GM21786 (cell line): ENCODE measurements around the gene CHCHD6.

Source experiments
- ATAC-seq: cut with Tn5 transposase; IDR thresholded peaks from one replicate; pipeline ENCODE4 v1.9.1; 2021; ENCODE audit not compliant: unreplicated experiment

Gene CHCHD6

DNA sequence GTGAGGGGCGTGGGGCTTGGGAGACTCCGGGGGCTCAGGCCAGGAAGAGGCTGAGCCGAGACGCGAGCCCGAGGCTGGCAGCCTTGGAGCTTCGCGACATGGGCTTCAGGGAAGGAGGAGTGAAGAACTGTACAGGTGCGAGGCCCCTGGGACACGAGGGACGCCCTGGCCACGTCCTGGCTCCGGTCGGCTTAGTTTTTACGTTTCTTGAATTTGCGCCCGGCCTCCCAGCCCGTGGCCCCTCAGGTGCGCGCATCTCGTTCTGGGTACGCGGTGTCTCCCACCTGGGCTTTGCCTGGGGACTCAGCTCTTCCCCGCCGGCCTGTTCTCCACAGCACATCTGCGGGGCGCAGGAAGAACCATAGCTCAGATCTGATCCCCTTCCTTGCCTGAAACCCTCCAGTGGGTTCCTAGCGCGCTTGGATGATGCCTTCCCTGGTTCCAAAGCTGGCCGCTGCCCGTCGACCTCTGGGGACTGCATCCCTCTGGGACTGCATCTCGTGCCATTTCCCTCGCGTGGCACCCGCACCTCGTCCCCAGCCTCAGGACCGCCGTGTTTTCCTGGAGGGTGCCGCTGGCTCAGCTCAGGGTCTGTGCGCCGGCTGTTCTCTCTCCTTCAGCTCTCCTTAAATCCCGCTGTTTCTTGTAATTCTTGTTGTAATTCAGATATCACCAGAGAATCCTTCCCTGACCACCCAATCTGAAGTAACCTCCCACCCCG, 614 bp downstream of the CHCHD6 start:
- peak; percentile 3 for ATAC-seq

- no peak for ATAC-seq
These were observed 2.6 kb downstream of the CHCHD6 start for GRCh38 chr3:126706631-126707030.

- no peak for ATAC-seq
These were observed 7.2 kb downstream of the CHCHD6 start for GRCh38 chr3:126711121-126711760.

- no peak for ATAC-seq
These were observed 9.2 kb downstream of the CHCHD6 start for GRCh38 chr3:126713199-126713598.

DNA sequence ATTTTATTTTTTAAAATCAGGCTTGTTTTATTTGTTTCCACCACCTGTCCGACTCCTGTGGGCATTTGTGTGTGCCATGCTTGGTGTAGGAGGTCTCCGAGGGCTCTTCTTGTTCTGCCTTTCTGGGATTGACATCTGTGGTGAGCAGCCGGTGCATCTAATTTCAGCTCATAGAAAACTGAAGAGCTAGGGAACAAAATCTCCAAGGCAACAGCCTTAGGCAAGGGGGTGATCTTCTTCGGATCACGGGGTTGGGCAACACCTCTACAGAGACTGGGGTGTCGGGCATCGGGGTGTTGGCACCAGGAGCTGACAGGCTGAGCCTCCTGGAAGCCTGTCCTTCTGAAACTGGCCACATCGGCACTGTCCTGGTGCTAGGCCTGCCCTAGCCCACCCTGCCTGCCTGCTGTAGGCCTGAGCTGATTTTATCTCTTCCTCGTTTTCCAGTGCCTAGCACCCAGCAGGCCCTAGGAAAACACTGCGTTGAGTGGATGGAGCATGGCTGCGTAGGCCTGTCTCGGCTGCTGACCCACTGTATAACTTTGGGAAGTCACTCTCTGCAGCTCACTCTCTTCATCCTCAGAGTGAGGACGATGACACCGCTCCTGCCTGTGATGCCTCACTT, 10.3 kb downstream of the CHCHD6 start:
- ATAC-seq, result no peak

- ATAC-seq, result no peak
These were observed 10.9 kb downstream of the CHCHD6 start for GRCh38 chr3:126714921-126715320.

- ATAC-seq, result no peak
These were observed 11.4 kb downstream of the CHCHD6 start for GRCh38 chr3:126715432-126715831.

- no peak for ATAC-seq
These were observed 12.0 kb downstream of the CHCHD6 start for GRCh38 chr3:126716057-126716456.

DNA sequence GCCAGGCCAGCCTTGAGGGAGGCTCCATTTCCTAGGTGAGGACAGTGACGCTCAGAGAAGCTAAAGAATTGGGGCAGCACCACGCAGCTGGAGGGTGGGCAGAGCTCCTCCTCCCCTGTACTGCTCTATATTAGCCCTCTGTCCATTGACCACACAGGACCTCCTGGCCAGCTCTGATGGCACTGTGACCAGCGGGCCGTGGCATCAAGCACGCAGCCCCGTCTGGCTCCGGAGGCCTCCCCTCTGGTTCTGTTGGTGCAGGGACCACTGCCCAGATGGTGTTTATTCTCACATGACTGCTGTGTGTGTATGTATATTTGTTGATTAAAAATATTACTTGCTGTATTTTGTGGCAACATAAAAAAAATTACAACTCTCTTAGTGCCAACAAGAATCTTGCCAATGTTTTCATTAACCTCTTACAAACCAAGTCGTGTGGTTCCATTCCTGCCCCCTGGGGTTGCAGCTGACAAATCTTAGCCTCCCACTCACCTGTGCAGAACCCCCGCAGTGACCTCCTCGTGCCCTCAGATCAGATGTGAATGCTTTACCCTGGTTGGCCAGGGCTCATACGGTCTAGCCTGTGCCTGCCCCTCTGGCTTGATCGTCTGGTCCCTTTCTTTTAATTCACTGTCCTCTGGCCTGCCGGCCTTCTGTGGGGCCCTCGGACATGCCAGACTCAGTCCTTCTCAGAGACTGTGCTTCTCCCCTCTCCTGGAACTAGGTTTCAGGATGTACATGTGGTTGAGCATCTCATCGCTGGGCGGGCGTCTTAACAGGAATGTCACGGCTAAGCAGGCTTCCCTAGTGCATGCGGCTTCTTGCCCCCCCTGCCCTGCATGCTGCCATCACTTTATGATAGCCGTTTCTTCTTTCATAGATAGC, 14.8 kb downstream of the CHCHD6 start:
- ATAC-seq, result no peak

DNA sequence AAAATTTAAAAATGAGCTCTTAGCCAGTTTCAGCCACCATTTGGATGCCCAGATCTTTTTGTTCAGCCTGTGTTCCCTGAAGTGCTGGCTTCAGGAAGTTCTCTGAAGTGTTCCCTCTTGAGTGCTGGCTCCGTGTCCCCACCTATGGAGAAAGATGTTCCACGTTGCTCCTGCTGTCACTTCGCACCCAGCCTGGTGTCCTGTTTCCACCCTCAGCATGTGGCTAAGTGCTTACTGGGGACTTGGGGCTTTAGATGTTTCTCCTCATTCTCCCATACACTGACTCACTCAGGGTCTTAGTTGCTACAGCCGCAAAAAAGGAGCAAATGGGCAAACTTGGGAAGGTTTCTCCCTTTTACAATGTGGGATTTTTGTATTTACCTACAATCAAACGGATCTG, 16.6 kb downstream of the CHCHD6 start:
- no peak for ATAC-seq

GRCh38 chr3:126721246-126721645, 17.2 kb downstream of the CHCHD6 start:
- ATAC-seq, result no peak

DNA sequence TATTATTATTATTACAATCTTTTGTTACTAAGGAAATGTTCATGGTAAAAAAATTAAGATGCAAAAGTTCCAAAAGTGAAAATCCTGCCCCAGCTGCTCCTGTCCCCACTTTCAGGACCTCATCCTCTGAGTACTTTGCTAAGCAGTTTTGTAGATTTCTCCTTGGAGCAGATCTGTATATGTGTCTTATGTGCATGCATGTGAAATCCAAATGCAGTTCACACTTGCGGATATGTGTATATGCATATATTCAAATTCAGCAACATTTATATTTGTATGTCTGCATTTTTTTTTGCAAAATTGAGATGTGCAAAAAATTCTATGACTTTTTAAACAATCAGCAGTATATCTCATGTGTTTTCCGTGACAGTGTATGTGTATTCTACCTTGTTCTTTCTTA, 19.2 kb downstream of the CHCHD6 start:
- no peak for ATAC-seq

DNA sequence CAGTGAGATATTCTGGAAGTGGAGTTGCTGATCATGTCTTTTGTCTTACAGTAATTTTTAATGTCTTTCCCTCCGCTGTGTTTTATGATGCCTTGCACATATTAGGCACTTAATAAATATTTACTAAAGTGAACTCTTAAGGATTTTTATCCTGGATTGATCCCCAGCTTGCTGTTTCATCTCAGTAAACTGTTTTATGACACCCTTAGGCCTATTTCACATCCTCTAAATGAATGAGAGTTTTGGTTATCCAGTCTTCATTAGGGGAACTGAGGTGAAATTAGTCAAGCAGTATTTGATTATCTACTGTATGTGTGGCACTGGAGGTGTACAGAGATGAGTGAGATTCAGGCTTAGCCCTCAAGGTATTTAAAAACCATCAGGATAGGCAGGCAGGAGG, 19.8 kb downstream of the CHCHD6 start:
- ATAC-seq, result no peak

DNA sequence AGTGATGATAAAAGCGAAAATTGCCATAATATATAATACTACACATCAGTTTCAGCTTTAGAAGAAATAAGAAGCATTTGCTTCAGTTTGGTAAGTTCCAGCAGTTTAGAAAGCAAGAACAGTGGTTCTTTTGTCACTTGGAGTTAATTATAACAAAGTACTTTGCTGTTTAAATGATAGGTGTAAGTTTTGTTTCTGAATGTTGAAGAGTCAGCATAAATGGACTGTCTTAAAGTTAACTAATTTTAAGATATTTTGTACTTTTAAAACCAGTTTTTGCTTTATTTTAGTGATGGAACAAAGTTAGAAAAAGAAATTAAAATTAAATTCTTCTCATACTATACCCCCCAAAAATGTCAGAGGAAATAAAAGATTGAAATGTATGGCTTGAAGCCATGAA, 24.6 kb downstream of the CHCHD6 start:
- no peak for ATAC-seq

DNA sequence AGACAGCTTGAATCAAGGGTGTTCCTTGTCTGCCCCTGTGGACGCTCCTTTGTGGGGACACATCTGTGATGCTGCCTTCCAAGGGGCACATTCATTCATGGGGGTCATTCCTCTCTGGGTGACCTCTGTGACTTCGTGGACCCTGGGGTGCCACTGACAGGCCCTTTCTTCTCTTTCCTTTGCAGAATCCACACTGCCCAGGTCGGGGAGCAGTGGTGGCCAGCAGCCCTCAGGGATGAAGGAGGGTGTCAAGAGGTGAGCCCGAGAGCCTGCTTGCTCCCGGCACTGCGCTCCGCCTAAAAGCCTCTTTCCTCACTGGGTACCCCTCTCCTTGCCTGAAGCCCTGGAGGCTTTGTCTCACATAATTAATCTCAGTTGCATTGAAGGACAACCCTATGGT, 26.3 kb downstream of the CHCHD6 start:
- ATAC-seq, result no peak

DNA sequence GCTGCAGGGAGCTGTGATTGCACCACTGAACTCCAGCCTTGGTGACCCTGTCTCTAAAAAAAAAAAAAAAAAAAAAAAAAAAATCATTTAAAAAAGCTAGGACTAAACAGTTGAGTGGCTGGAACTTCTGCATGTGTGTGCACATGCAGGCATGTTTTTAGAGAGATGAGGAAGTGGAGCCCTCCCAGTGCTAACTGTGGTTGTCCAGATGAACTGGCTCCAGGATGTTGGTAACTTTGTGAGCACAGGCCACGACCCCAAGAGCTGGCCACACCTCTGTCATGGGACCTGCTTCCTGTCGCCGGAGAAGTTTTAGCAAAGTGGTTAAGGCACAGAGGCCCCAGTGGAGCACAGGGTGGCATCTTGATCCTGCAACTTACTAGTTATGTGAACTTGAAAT, 27.0 kb downstream of the CHCHD6 start:
- no peak for ATAC-seq

GRCh38 chr3:126732281-126733060, 28.4 kb downstream of the CHCHD6 start:
- no peak for ATAC-seq

DNA sequence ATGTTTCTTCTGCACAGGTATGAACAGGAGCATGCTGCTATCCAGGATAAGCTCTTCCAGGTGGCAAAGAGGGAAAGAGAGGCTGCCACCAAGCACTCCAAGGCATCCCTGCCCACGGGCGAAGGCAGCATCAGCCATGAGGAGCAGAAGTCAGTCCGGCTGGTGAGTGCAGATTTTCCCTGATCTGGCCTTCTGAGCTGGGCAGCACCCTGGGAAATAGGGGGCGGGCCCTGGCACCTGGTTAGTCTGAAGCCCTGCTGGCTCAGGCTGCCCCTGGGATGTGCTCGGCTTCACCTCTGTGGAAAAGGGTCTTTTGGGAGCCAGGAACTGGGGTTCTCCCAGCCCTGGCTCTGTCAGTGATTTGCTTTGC, 29.0 kb downstream of the CHCHD6 start:
- no peak for ATAC-seq

DNA sequence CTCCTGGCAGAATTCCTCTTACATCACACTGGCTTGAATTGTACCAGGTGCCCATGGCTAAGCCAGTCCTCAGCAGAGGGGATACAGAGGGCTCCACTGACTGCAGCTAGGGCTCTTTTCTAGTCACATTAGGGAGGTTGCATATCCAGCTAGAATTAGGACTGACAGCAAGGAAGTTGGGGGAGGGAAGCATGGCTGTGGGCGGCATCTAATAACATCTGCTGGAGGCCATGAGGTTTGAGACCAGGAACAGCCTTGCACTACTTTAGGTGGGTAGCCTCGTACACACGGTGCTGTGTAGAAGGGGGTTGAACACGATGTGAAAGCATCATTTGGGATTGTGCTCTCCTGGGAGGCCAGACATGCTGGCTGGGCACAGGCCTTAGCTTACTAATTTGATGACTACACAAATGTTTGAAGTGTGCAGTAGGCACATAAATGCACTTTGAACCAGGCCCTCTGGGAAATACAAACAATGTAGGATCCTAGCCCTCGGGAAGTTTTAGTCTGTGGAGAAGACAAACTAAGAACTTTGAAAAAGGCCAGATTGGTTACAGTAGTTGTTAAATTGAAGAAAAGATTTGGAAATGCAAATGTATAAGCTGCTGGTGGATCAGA, 30.2 kb downstream of the CHCHD6 start:
- no peak for ATAC-seq

- no peak for ATAC-seq
These were observed 33.5 kb downstream of the CHCHD6 start for GRCh38 chr3:126737527-126737926.
